Kidney tubule cell (primary cell): ENCODE data around the gene DPP7.
"Not testable (repeated sequence)": the region's sequence is repeated elsewhere in the genome, so short reads cannot be mapped to it uniquely, and the experiment has no call there.

ENCODE experiments used
- DNase-seq: peaks from one replicate; pipeline ENCODE4 v3.0.0-alpha.2; 2018; ENCODE audit warnings: low spot score

Gene DPP7

GRCh38 chr9:137128862-137129455 lies 14.4 kb upstream of the DPP7 start:
- peak; percentile 46 for DNase-seq

GRCh38 chr9:137128158-137128861 lies 13.8 kb upstream of the DPP7 start:
- DNase-seq: no peak

GRCh38 chr9:137127301-137128157 lies 13.0 kb upstream of the DPP7 start:
- DNase-seq: peak; percentile 26

- no peak for DNase-seq
Observed at GRCh38 chr9:137126786-137127185, 12.3 kb upstream of the DPP7 start.

- DNase-seq: peak; percentile 52
Observed at GRCh38 chr9:137123952-137124462, 9.5 kb upstream of the DPP7 start.

GRCh38 chr9:137123468-137123837 lies 8.9 kb upstream of the DPP7 start:
- DNase-seq: no peak

- not testable (repeated sequence) for DNase-seq
Observed at GRCh38 chr9:137122796-137123467, 8.4 kb upstream of the DPP7 start.

GRCh38 chr9:137121927-137122795 lies 7.6 kb upstream of the DPP7 start:
- peak; percentile 30 for DNase-seq

- not testable (repeated sequence) for DNase-seq
Observed at GRCh38 chr9:137118092-137118603, 3.6 kb upstream of the DPP7 start.

- no peak for DNase-seq
Observed at GRCh38 chr9:137117269-137117731, 2.8 kb upstream of the DPP7 start.

GRCh38 chr9:137116728-137117127 lies 2.2 kb upstream of the DPP7 start:
- DNase-seq: no peak

- no peak for DNase-seq
Observed at GRCh38 chr9:137116027-137116507, 1.5 kb upstream of the DPP7 start.

- no peak for DNase-seq
Observed at GRCh38 chr9:137115394-137116026, 977 bp upstream of the DPP7 start.

GRCh38 chr9:137114220-137114612 lies 317 bp downstream of the DPP7 start:
- peak; percentile 12 for DNase-seq

- DNase-seq: no peak
Observed at GRCh38 chr9:137113385-137114159, 961 bp downstream of the DPP7 start.

- DNase-seq: no peak
Observed at GRCh38 chr9:137112564-137113384, 1.8 kb downstream of the DPP7 start.

GRCh38 chr9:137111788-137112563 lies 2.6 kb downstream of the DPP7 start:
- no peak for DNase-seq
